SU-DHL-6 (cell line): Measurements from ENCODE around the gene LTBP1.

Experiments used
- H2AFZ ChIP-seq: fragments of 200-600 bp; sonication (generic); 2 replicates; pipeline ENCODE4 v1.6.1; 2014; ENCODE audit warnings: low read depth, mild to moderate bottlenecking, moderate library complexity, mixed read lengths, antibody characterized with exemption, low read length; ENCODE audit not compliant: severe bottlenecking
- H3F3A ChIP-seq: fragments of 200-600 bp; shearing (Covaris generic); 2 replicates; pipeline ENCODE4 v1.6.0; 2016; ENCODE audit warnings: antibody characterized with exemption, mild to moderate bottlenecking; ENCODE audit not compliant: insufficient read depth
- H3K27ac ChIP-seq: fragments of 200-600 bp; sonication (generic); 2 replicates; pipeline ENCODE4 v1.5.1; 2016; ENCODE audit warnings: low read depth, mild to moderate bottlenecking, low read length, moderate library complexity, mixed read lengths
- H3K27me3 ChIP-seq: fragments of 200-600 bp; sonication (generic), shearing (Covaris generic); 2 replicates; pipeline ENCODE4 v1.6.0; 2014; ENCODE audit warnings: mild to moderate bottlenecking, low read length
- H3K36me3 ChIP-seq: fragments of 200-600 bp; sonication (generic); 2 replicates; pipeline ENCODE4 v1.6.1; 2014; ENCODE audit warnings: mild to moderate bottlenecking, low read length, mixed read lengths
- H3K4me2 ChIP-seq: fragments of 300-600, 200-600 bp; shearing (Covaris generic), sonication (generic); 2 replicates; pipeline ENCODE4 v1.6.0; 2014; ENCODE audit warnings: low read length, low read depth, mild to moderate bottlenecking; ENCODE audit not compliant: poor library complexity, severe bottlenecking
- H3K4me3 ChIP-seq: fragments of 200-600 bp; sonication (generic); 2 replicates; pipeline ENCODE4 v1.5.1; 2014; ENCODE audit warnings: antibody characterized with exemption, low read length, mild to moderate bottlenecking, mixed read lengths; ENCODE audit not compliant: insufficient read depth, poor library complexity, severe bottlenecking
- H3K79me2 ChIP-seq: fragments of 200-600 bp; sonication (generic); 2 replicates; pipeline ENCODE4 v1.6.1; 2014; ENCODE audit warnings: mild to moderate bottlenecking, low read length, moderate library complexity; ENCODE audit not compliant: insufficient read depth
- H3K9ac ChIP-seq: fragments of 200-600 bp; sonication (generic); 2 replicates; pipeline ENCODE4 v1.7.0; 2014; ENCODE audit warnings: mild to moderate bottlenecking, low read length
- H3K9me2 ChIP-seq: fragments of 200-600 bp; sonication (generic); replicated peaks from 2 replicates; pipeline ENCODE4 v1.6.1; 2014; ENCODE audit warnings: low read length; ENCODE audit not compliant: insufficient read depth
- H3K9me3 ChIP-seq: fragments of 200-600 bp; sonication (generic); 2 replicates; pipeline ENCODE4 v1.6.1; 2014; ENCODE audit warnings: low read length, mixed read lengths; ENCODE audit not compliant: insufficient read depth
- H4K20me1 ChIP-seq: fragments of 200-600 bp; sonication (generic); 2 replicates; pipeline ENCODE4 v1.6.1; 2014; ENCODE audit warnings: low read depth, mild to moderate bottlenecking, antibody characterized with exemption, low read length, moderate library complexity, mixed read lengths
- EZH2phosphoT487 ChIP-seq: fragments of 200-600 bp; sonication (generic), shearing (Covaris generic); conservative IDR thresholded peaks from 2 replicates; pipeline ENCODE4 v1.6.1; 2018; ENCODE audit warnings: mild to moderate bottlenecking, antibody characterized with exemption, low read length, moderate library complexity, mixed read lengths
- TF ChIP-seq, protein P1 (sequence below): fragments of 200-600 bp; sonication (generic); IDR thresholded peaks from one replicate; pipeline ENCODE4 v1.5.1; 2017; ENCODE audit warnings: antibody characterized with exemption, mild to moderate bottlenecking, low read length, moderate library complexity; ENCODE audit not compliant: insufficient read depth, poor library complexity, severe bottlenecking

LTBP1 gene

DNA sequence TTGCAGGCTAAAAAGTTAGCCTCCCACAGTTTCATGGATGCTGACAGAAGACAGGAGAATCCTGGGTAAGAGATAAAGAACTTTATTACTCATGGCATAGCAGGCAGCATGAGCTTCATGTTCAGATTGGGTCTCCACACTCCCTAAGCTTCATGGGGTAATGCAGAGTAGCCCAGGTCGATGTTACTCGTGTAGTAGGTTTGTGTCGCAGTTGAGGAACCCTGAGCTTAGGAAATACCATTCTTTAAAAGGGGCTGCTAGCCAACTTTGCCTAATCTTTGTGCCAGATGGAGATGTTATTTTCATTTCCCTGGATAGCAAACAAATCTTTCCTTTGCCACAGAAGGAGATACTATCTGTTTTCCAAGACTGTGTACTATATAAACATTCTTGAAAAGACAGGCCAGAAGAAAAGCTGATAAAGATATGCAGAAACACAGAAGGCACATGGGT, 117.6 kb downstream of the LTBP1 start:
- Histone ChIP-seq H3K9me2 (no peaks in the 10 kb centered on the region), H3K79me2 (peaks cover 93% of the 10 kb centered on the region), H3K27me3 (no peaks in the 10 kb centered on the region), H3F3A (peaks cover 67% of the 10 kb centered on the region), H3K27ac (peak overlapping the region; percentile 98), H3K9me3 (no peaks in the 10 kb centered on the region; the same call in 1 of the 2 replicates), H3K4me3 (no peak overlapping the region), H2AFZ (no peak overlapping the region), H3K4me2 (peak overlapping the region; percentile 92), H3K36me3 (peaks cover 12% of the 10 kb centered on the region), H3K9ac (0 out of 2 replicates have a peak overlapping the region, but pooled peaks have one; percentile 11), H4K20me1 (no peaks in the 10 kb centered on the region)
- TF ChIP-seq, protein P1, sequence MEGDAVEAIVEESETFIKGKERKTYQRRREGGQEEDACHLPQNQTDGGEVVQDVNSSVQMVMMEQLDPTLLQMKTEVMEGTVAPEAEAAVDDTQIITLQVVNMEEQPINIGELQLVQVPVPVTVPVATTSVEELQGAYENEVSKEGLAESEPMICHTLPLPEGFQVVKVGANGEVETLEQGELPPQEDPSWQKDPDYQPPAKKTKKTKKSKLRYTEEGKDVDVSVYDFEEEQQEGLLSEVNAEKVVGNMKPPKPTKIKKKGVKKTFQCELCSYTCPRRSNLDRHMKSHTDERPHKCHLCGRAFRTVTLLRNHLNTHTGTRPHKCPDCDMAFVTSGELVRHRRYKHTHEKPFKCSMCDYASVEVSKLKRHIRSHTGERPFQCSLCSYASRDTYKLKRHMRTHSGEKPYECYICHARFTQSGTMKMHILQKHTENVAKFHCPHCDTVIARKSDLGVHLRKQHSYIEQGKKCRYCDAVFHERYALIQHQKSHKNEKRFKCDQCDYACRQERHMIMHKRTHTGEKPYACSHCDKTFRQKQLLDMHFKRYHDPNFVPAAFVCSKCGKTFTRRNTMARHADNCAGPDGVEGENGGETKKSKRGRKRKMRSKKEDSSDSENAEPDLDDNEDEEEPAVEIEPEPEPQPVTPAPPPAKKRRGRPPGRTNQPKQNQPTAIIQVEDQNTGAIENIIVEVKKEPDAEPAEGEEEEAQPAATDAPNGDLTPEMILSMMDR, result no peak
- no peak for TF ChIP-seq EZH2phosphoT487

GRCh38 chr2:33067598-33067997, 120.8 kb downstream of the LTBP1 start:
- H3K9me3 ChIP-seq, result no peaks in the 10 kb centered on the region; the same call in 1 of the 2 replicates
- H3K27me3 ChIP-seq, result no peaks in the 10 kb centered on the region
- peaks cover 89% of the 10 kb centered on the region for H3K79me2 ChIP-seq
- no peak overlapping the region for H3K4me3 ChIP-seq
- no peak overlapping the region for H2AFZ ChIP-seq
- TF ChIP-seq, protein P1, result no peak
- no peak for TF ChIP-seq EZH2phosphoT487
- H3F3A ChIP-seq, result peaks cover 41% of the 10 kb centered on the region; the same call in 1 of the 2 replicates
- H3K9me2 ChIP-seq, result no peaks in the 10 kb centered on the region
- peak overlapping the region; percentile 43; the same call in 1 of the 2 replicates for H3K9ac ChIP-seq
- H3K27ac ChIP-seq, result peak overlapping the region; percentile 98
- no peaks in the 10 kb centered on the region for H4K20me1 ChIP-seq
- H3K36me3 ChIP-seq, result peaks cover 12% of the 10 kb centered on the region
- no peak overlapping the region for H3K4me2 ChIP-seq

DNA sequence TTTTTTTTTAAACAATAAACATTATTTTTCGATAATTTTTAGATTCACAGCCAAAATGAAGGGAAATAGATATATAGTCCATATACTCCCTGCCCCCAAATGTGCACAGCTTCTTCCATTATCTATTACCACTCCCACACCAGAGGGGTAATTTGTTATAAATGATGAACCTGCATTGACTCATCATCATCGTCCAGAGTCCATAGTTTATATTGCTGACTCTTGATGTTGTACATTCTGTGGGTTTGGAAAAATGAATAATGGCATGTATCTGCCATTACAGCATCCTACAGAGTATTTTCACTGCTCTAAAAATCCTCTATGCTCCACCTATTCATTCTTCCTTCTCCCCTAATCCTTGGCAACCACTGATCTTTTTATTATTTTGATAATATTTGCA, 121.5 kb downstream of the LTBP1 start:
- no peak for TF ChIP-seq EZH2phosphoT487
- TF ChIP-seq, protein P1, result no peak
- Histone ChIP-seq H3K4me2 (no peak overlapping the region), H3K79me2 (peaks cover 88% of the 10 kb centered on the region), H3K36me3 (peaks cover 12% of the 10 kb centered on the region), H3K9me3 (no peaks in the 10 kb centered on the region; the same call in 1 of the 2 replicates), H2AFZ (no peak overlapping the region), H4K20me1 (no peaks in the 10 kb centered on the region), H3F3A (peaks cover 41% of the 10 kb centered on the region), H3K27ac (peak overlapping the region; percentile 98; the same call in 1 of the 2 replicates), H3K9me2 (no peaks in the 10 kb centered on the region), H3K9ac (no peak overlapping the region), H3K4me3 (no peak overlapping the region), H3K27me3 (no peaks in the 10 kb centered on the region)
